GM21515 (cell line): Measurements from ENCODE around the gene CCDC178.

ENCODE experiments used
- ATAC-seq: cut with Tn5 transposase; IDR thresholded peaks from one replicate; pipeline ENCODE4 v1.9.1; 2021; ENCODE audit not compliant: unreplicated experiment

CCDC178 gene

DNA sequence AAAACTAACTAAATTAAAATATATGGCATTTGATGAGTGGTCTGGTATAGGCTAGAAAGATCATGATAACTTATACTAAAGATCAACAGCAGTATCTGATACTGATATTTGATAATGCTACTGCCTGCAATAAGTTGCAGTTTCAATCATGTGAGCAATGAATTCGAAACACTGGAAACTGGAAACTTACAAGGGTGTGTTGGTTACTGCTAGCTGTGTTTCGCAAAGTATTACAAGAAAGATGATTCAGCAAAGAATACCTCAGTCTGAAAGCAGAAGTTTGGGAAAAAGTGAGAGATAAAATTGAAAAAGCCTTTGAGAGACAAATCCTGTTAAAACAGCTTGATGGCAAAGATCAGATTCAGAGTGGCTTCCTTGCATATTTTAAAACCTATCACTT is 294.5 kb downstream of the CCDC178 start:
- no peak for ATAC-seq

- ATAC-seq = no peak
These were observed 304.4 kb downstream of the CCDC178 start for GRCh38 chr18:33135951-33136660.

- no peak for ATAC-seq
These were observed 307.9 kb downstream of the CCDC178 start for GRCh38 chr18:33132657-33133056.

GRCh38 chr18:33128581-33128980 is 311.9 kb downstream of the CCDC178 start:
- no peak for ATAC-seq

DNA sequence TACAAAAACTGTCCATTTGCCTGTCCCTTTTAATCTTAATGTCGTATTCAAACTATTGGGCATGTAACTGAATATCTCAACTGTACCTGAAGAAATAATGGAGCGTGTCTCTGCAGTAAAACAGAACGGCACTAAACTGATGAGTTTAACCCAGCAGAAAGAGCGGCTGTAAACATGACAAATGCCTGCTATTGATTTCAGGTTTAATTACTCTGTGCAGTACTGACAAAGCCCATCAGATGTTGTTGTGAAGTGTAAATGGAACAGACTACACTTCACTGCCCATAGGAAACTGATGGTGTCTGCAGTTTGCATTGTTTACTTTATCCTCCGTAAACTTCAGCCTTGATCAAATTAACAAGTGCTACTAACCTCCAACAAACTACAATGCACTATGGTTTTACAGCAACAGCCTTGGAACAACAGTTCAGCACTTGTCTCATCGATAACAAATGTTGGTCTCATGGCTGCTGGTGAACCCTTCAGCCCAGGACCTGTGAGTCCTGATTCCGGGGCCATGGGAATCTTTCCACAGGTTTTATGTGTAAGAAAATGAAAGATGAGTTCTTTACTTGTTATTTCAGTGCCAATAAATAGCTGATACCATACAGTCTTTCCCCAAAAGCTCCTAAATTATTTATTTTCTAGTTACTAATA is 316.5 kb downstream of the CCDC178 start:
- no peak for ATAC-seq

GRCh38 chr18:33116376-33116775 is 324.1 kb downstream of the CCDC178 start:
- no peak for ATAC-seq

DNA sequence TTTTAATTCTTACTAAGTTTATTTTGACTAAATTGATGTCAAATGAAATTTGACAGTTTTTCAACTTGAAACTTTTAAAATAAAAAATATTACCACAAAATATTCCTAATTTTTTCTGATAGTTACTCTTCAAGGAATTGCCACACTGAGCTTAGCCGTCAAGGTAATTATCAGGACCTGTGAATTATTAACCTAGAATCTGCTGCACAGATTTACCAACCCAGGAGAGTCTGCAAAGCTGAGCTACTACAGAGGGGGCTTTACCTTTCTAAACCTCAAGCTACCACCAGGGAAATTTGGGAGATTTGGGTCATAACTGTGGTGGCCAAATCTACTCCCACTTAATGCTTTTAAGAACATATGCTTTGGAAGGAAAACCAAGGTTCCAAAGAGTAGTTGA is 324.6 kb downstream of the CCDC178 start:
- ATAC-seq = no peak

DNA sequence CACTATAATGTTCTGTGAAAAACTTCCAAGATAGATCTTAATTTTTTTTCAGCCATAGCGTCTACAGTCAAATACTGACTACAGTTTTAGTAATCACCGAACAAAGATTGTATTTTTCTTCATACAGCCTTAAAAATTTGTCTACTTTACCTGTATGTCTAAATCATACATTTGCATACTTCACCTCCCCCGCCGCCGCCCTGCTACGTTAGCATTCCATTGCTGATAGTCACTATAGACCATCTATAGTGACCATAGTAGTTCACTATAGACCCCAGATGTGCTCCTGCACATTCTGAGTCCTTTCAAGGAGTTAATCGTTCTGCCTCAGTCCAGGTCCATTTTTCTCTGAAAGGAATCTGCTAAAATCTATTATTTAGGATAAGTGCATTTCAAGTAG is 325.0 kb downstream of the CCDC178 start:
- ATAC-seq = no peak

- no peak for ATAC-seq
These were observed 325.8 kb downstream of the CCDC178 start for GRCh38 chr18:33114749-33115148.

DNA sequence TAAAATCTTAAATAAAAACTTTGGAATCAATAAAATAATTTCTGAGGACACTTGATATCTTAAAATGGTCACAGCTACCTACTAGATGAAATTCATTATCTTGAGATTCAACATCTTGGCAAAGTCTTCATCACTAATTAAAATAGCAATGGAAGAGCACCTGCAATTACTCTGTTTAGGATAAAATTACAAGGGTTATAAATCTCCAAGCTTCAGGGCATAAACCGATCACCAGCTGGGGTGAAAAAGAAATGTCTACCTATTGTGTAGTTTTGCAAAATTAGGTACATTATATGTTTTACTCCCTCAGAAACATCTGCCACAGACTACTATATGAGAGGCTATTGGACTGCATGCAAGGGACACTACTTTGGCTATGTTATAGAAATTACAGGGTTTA is 327.1 kb downstream of the CCDC178 start:
- ATAC-seq = no peak

GRCh38 chr18:33107511-33107910 is 333.0 kb downstream of the CCDC178 start:
- ATAC-seq = no peak

DNA sequence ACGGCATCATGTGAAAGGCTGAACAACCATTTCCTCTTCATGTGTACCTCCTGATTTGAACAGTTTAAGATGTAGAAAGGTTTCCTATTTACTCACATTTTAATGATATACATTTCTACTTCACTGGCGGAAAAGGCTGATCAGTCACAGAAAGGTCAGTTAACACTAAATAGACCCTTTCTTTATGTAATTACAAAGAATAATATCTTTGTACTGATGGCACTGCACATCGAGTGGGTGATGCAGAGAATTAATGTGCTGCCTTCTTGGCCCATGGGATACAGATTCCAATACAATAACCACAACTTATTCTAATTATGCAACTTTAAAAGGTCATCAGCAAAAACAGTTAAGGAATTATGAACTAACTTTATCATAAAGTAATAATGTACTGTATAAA is 339.2 kb downstream of the CCDC178 start:
- ATAC-seq = no peak

DNA sequence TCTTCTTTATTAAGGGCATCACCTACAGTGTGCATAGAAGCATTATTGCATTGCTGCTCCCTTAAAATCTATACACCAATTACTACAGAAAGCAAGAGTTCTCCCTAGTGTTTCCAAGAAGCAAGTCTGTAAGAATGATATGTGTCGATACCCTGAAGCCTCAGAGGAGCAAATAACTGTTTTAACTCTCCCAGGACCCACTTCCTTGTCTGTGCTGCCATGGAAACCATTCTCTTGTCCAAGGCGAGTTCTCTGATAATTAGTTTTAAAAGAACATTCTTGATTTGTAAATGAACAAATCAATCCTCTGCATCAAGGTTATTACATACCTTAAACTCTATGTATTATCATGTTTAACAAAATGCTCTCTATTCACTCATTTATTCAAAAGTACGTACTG is 340.9 kb downstream of the CCDC178 start:
- ATAC-seq = no peak

DNA sequence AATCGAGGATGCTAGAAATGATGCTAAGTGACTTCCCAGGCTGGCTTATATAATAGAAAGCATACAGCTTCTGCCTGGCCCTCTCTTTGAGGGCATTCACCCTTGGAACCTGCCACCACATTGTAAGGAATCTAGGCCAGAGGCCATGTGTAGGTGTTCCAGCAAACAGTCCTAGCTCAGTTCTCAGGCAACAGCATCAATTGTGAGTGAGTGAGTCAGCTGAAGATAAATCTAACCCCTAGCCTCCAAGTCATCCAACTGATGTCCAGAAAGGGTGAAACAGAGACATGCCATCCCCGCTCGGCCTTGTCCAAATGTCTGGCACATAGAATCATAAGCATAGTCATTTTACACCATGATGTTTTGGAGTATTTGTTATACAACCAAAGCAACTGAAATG is 343.4 kb downstream of the CCDC178 start:
- no peak for ATAC-seq

GRCh38 chr18:33090461-33090860 is 350.1 kb downstream of the CCDC178 start:
- ATAC-seq = no peak

DNA sequence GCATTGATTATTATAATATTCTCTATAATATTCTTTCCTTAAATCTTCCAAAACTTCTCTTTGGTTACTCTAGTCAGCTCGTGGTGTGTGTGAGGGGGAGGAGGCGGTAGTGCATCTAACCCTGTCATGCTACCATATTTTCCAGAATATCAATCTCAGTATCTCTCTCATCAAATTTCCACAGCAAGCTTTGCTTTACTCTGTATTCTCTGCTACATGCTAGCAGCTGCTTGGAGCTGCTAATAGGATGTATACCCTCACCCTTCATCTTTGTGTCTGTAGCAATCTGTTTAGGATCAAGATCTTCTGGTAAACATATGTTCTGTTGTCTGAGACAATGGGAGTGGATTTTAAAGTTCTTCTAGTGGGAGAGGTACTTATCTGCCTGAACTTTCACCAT is 363.9 kb downstream of the CCDC178 start:
- ATAC-seq = no peak

- no peak for ATAC-seq
These were observed 366.4 kb downstream of the CCDC178 start for GRCh38 chr18:33074125-33074524.

GRCh38 chr18:33062834-33063364 is 377.6 kb downstream of the CCDC178 start:
- ATAC-seq = no peak

- ATAC-seq = no peak
These were observed 387.6 kb downstream of the CCDC178 start for GRCh38 chr18:33052886-33053285.

DNA sequence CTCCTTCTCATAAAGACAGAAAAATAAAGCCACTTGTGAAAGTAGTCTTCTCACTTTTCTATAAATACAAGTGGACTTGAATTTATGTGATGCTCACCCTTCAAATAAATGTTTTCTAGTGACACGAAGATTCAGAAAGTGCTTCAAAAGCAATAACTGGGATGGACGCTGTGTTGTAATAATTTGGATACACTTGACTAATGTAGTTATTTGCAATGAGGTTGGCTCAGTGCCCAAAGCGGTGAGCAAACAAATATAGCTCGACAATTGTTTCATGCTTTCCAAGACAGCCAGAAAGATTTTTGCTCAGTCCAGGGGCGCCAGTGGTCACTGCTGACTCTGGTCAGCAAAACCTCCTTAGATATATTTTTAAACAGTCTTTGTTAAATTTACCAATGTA is 389.1 kb downstream of the CCDC178 start:
- no peak for ATAC-seq

DNA sequence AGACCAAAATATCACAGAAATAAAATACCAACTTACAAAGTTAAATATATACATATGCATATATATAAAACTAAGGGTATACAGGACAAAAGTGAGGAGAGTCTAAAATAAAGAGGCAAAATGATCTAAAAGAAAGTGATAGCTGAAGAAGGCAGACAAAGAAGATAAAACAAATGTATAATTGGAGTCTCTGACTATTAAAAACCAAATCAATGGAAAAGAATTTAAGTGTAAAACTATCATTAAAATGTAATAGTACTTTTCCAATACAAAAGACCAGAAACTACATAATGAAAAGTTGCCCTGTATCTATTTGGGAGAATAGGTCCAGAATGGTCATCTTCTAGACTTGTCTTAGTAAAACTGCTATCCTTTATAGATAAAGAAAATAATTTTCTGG is 400.3 kb downstream of the CCDC178 start:
- ATAC-seq = no peak

- ATAC-seq = no peak
These were observed 405.6 kb downstream of the CCDC178 start for GRCh38 chr18:33034945-33035344.

GRCh38 chr18:33034212-33034611 is 406.3 kb downstream of the CCDC178 start:
- ATAC-seq = no peak
